GM23338 (cell line): ENCODE measurements around the gene TRMT2A. TPM values are rescaled to one million over a fixed set of nuclear protein-coding genes. Genes with fewer than 3 reads are reported as not detected.

Source experiments
- ATAC-seq: fragments of 200-7000 bp; cut with Tn5 transposase; 3 replicates; pipeline ENCODE4 v1.9.1; 2020
- DNase-seq: peaks from one replicate; pipeline ENCODE4 v3.0.0-alpha.2; 2015; ENCODE audit warnings: low spot score
- H2AFZ ChIP-seq: fragments of 200-600 bp; sonication (generic); 2 replicates; pipeline ENCODE4 v1.8.0; 2016; ENCODE audit warnings: antibody characterized with exemption, mild to moderate bottlenecking, moderate library complexity
- H3F3A ChIP-seq: fragments of 200-600 bp; sonication (generic); replicated peaks from 2 replicates; pipeline ENCODE4 v1.8.0; 2017; ENCODE audit warnings: antibody characterized with exemption, mixed run types, low read depth
- H3K27ac ChIP-seq: fragments of 200-600 bp; sonication (generic); 2 replicates; pipeline ENCODE4 v1.6.1; 2016; ENCODE audit warnings: low read depth
- H3K27me3 ChIP-seq: fragments of 200-600 bp; sonication (generic); 2 replicates; pipeline ENCODE4 v1.8.0; 2016; ENCODE audit warnings: mild to moderate bottlenecking, mixed run types, moderate library complexity; ENCODE audit not compliant: insufficient read depth
- H3K36me3 ChIP-seq: fragments of 200-600 bp; sonication (generic); 2 replicates; pipeline ENCODE4 v1.8.0; 2016; ENCODE audit warnings: mild to moderate bottlenecking; ENCODE audit not compliant: insufficient read depth
- H3K4me1 ChIP-seq: fragments of 200-600 bp; sonication (generic); 2 replicates; pipeline ENCODE4 v1.8.0; 2016; ENCODE audit warnings: mild to moderate bottlenecking, moderate library complexity; ENCODE audit not compliant: insufficient read depth
- H3K4me2 ChIP-seq: fragments of 200-600 bp; sonication (generic); 2 replicates; pipeline ENCODE4 v1.7.1; 2017; ENCODE audit warnings: mixed run types
- H3K4me3 ChIP-seq: fragments of 200-600 bp; sonication (generic); 2 replicates; pipeline ENCODE4 v1.6.1; 2016; ENCODE audit warnings: mixed run types
- H3K79me2 ChIP-seq: fragments of 200-600 bp; sonication (generic); replicated peaks from 2 replicates; pipeline ENCODE4 v1.8.0; 2017; ENCODE audit warnings: mild to moderate bottlenecking; ENCODE audit not compliant: insufficient read depth
- H3K9me2 ChIP-seq: fragments of 200-600 bp; sonication (generic); 2 replicates; pipeline ENCODE4 v1.8.0; 2017; ENCODE audit not compliant: insufficient read depth
- H4K20me1 ChIP-seq: fragments of 200-600 bp; sonication (generic); replicated peaks from 2 replicates; pipeline ENCODE4 v1.8.0; 2017; ENCODE audit warnings: mild to moderate bottlenecking; ENCODE audit not compliant: insufficient read depth
- H3K27ac Mint-ChIP-seq: 2 replicates; pipeline ENCODE4 v1.8.0; 2020; ENCODE audit warnings: inconsistent platforms, mild to moderate bottlenecking, moderate library complexity, mixed read lengths
- H3K27me3 Mint-ChIP-seq: 3 replicates; pipeline ENCODE4 v1.8.0; 2022; ENCODE audit warnings: low read depth, mild to moderate bottlenecking, moderate library complexity, mixed read lengths, inconsistent platforms; ENCODE audit not compliant: insufficient read depth, poor library complexity
- H3K36me3 Mint-ChIP-seq: 3 replicates; pipeline ENCODE4 v1.8.0; 2021; ENCODE audit warnings: low read depth, mild to moderate bottlenecking, inconsistent platforms, moderate library complexity, mixed read lengths
- H3K4me1 Mint-ChIP-seq: 3 replicates; pipeline ENCODE4 v1.8.0; 2020; ENCODE audit warnings: mild to moderate bottlenecking, inconsistent platforms, mixed read lengths
- H3K4me3 Mint-ChIP-seq: 3 replicates; pipeline ENCODE4 v1.8.0; 2021; ENCODE audit warnings: moderate library complexity, mild to moderate bottlenecking, inconsistent platforms, mixed read lengths
- H3K9me3 Mint-ChIP-seq: 3 replicates; pipeline ENCODE4 v1.8.0; 2020; ENCODE audit warnings: moderate library complexity, mild to moderate bottlenecking, inconsistent platforms, mixed read lengths
- CREB1 ChIP-seq: fragments of 250-450 bp; sonication (Bioruptor Pico); IDR thresholded peaks from 2 replicates; pipeline ENCODE4 v1.5.0; 2020; ENCODE audit warnings: low read depth, mild to moderate bottlenecking, moderate library complexity
- ETS1 ChIP-seq: IDR thresholded peaks from 2 replicates; pipeline ENCODE4 v1.6.1; 2016; ENCODE audit warnings: antibody characterized with exemption
- EZH2phosphoT487 ChIP-seq: fragments of 200-600 bp; sonication (generic); IDR thresholded peaks from one replicate; pipeline ENCODE4 v1.8.1; 2018; ENCODE audit warnings: antibody characterized with exemption; ENCODE audit not compliant: unreplicated experiment
- POLR2AphosphoS5 ChIP-seq: IDR thresholded peaks from 2 replicates; pipeline ENCODE4 v1.6.1; 2016; ENCODE audit warnings: antibody characterized with exemption, low read depth
- STAT1 ChIP-seq: IDR thresholded peaks from one replicate; pipeline ENCODE4 v1.6.1; 2016; ENCODE audit warnings: antibody characterized with exemption; ENCODE audit not compliant: unreplicated experiment
- ZNF331 ChIP-seq: fragments of 250-450 bp; sonication (Bioruptor Pico); IDR thresholded peaks from 2 replicates; pipeline ENCODE4 v1.5.0; 2020; ENCODE audit warnings: low read depth, mild to moderate bottlenecking, moderate library complexity
- polyA plus RNA-seq: library from polyadenylated mRNA; unstranded; fragments of >200 nt; fragmentation: Nextera tagmentation; extraction: Ambion mirVana; gene quantifications from 2 replicates; pipeline ENCODE4 v1.2.1, GENCODE V29; 2016
- total RNA-seq: library from RNA; depleted of rRNA; stranded (reverse); fragments of >200 nt; shearing (Covaris generic); gene quantifications from 2 replicates; pipeline ENCODE4 v1.2.3, GENCODE V29; 2014
- TF ChIP-seq, protein P1 (sequence below), 2 experiments: fragments of 200-600 bp in 1 of 2; sonication (generic) in 1 of 2; conservative IDR thresholded peaks; 2 replicates each; pipeline versions ENCODE4 v1.5.1 to v1.6.1; 2016 to 2017; ENCODE audit warnings: antibody characterized with exemption in 2 of 2, low read depth in 2 of 2, mild to moderate bottlenecking in 2 of 2, moderate library complexity in 1 of 2
- TF ChIP-seq, protein P2 (sequence below): fragments of 250-450 bp; sonication (Bioruptor Pico); IDR thresholded peaks from 2 replicates; pipeline ENCODE4 v1.5.0; 2020; ENCODE audit warnings: mild to moderate bottlenecking, moderate library complexity

The TRMT2A gene
- total and polyA plus RNA-seq, 2 experiments from 2014 or later = 41.3 to 61.3 TPM

DNA sequence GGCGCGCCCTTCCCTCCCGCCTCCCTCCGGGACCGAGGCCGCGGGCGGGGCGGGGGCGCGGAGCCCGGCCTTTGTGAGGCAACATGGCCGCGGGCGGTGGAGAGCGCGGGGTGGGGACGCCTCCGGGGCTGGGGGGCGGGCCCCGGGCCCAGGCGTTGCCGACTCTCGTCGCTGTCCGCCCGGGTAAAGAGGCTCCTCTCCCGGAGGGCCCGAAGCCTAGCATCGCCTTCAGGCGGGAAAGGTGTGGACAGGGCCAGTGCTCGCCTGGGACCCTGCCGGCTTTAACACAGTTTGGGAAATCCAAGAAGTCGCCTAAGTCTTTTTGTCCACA is 36.6 kb downstream of the TRMT2A start (continued):
- TF ChIP-seq, protein P1, sequence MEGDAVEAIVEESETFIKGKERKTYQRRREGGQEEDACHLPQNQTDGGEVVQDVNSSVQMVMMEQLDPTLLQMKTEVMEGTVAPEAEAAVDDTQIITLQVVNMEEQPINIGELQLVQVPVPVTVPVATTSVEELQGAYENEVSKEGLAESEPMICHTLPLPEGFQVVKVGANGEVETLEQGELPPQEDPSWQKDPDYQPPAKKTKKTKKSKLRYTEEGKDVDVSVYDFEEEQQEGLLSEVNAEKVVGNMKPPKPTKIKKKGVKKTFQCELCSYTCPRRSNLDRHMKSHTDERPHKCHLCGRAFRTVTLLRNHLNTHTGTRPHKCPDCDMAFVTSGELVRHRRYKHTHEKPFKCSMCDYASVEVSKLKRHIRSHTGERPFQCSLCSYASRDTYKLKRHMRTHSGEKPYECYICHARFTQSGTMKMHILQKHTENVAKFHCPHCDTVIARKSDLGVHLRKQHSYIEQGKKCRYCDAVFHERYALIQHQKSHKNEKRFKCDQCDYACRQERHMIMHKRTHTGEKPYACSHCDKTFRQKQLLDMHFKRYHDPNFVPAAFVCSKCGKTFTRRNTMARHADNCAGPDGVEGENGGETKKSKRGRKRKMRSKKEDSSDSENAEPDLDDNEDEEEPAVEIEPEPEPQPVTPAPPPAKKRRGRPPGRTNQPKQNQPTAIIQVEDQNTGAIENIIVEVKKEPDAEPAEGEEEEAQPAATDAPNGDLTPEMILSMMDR (conservative IDR thresholded peaks at IDR 0.05; ENCODE audit: low read depth in 2 of 2) = no peak
- TF ChIP-seq STAT1 = no peak

DNA sequence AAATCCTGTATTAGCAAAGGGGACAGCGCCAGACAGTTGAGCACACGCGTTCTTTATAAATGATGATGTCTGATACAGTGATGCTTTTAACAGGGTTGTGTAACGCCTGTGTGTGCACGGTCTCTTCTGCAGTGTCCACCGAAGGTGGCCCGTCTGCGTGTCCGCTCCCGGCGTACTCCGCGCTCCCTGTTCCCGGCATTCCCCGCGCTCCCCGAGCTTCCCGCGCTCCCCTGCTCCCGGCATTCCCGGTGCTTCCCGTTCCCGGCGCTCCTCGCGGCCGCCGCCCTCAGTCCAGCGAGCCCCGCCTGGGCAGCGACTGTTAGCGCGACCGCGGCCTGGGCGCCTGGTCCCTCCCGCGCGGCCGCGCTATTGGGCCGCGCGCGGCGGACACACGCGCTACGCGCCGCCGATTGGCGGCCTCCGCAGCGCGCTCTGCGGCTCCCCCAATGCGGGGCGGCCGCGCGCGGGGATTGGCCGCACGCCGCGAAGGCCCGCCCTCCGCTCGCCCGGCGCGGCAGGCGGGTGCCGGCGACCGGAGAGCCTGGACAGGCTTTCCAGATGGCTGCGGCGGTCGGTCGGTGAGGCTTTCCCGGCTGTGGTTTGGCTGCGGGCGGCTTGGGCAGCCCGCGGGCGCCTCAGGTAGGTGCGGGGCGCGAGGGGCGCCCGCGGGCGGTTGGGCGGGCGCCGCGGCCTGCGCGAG is 37.1 kb downstream of the TRMT2A start, which contains the start of gene DGCR8:
Gene DGCR8 (plus strand): TSS at position 497 of the 700 bp plus-strand sequence. CDS start 5,723 bp downstream, outside the sequence.
- H3F3A ChIP-seq = peaks cover 26% of the 10 kb centered on the region
- H2AFZ ChIP-seq = peak within 1 kb of the TSS; percentile 63; the same call in 1 of the 2 replicates
- H3K27ac ChIP-seq = peak within 1 kb of the TSS; percentile 96
- peaks cover 30% of the 10 kb centered on the region for H4K20me1 ChIP-seq
- Mint-ChIP-seq H3K4me3 (peak within 1 kb of the TSS; percentile 95), H3K27me3 (peaks cover 29% of the 10 kb centered on the region), H3K9me3 (no peaks in the 10 kb centered on the region; the same call in 2 of the 3 replicates), H3K4me1 (peaks cover 34% of the 10 kb centered on the region), H3K27ac (peak within 1 kb of the TSS; percentile 97), H3K36me3 (peaks cover 18% of the 10 kb centered on the region)
- H3K79me2 ChIP-seq = peaks cover 45% of the 10 kb centered on the region
- no peaks in the 10 kb centered on the region for H3K9me2 ChIP-seq
- no peaks in the 10 kb centered on the region for H3K36me3 ChIP-seq
- peak within 1 kb of the TSS; percentile 98 for H3K4me2 ChIP-seq
- ATAC-seq = peak; percentile 85
- peak; percentile 96 for DNase-seq
- H3K4me3 ChIP-seq = peak within 1 kb of the TSS; percentile 97
- H3K27me3 ChIP-seq = no peaks in the 10 kb centered on the region
- TF ChIP-seq ZNF331 (CRISPR knock-in tag) (no peak), EZH2phosphoT487 (no peak), CREB1 (CRISPR knock-in tag) (peak; percentile 33; the same call in 1 of the 2 replicates), ETS1 (peak; percentile 56; the same call in 1 of the 2 replicates), POLR2AphosphoS5 (peak; percentile 80)
- TF ChIP-seq, protein P2, sequence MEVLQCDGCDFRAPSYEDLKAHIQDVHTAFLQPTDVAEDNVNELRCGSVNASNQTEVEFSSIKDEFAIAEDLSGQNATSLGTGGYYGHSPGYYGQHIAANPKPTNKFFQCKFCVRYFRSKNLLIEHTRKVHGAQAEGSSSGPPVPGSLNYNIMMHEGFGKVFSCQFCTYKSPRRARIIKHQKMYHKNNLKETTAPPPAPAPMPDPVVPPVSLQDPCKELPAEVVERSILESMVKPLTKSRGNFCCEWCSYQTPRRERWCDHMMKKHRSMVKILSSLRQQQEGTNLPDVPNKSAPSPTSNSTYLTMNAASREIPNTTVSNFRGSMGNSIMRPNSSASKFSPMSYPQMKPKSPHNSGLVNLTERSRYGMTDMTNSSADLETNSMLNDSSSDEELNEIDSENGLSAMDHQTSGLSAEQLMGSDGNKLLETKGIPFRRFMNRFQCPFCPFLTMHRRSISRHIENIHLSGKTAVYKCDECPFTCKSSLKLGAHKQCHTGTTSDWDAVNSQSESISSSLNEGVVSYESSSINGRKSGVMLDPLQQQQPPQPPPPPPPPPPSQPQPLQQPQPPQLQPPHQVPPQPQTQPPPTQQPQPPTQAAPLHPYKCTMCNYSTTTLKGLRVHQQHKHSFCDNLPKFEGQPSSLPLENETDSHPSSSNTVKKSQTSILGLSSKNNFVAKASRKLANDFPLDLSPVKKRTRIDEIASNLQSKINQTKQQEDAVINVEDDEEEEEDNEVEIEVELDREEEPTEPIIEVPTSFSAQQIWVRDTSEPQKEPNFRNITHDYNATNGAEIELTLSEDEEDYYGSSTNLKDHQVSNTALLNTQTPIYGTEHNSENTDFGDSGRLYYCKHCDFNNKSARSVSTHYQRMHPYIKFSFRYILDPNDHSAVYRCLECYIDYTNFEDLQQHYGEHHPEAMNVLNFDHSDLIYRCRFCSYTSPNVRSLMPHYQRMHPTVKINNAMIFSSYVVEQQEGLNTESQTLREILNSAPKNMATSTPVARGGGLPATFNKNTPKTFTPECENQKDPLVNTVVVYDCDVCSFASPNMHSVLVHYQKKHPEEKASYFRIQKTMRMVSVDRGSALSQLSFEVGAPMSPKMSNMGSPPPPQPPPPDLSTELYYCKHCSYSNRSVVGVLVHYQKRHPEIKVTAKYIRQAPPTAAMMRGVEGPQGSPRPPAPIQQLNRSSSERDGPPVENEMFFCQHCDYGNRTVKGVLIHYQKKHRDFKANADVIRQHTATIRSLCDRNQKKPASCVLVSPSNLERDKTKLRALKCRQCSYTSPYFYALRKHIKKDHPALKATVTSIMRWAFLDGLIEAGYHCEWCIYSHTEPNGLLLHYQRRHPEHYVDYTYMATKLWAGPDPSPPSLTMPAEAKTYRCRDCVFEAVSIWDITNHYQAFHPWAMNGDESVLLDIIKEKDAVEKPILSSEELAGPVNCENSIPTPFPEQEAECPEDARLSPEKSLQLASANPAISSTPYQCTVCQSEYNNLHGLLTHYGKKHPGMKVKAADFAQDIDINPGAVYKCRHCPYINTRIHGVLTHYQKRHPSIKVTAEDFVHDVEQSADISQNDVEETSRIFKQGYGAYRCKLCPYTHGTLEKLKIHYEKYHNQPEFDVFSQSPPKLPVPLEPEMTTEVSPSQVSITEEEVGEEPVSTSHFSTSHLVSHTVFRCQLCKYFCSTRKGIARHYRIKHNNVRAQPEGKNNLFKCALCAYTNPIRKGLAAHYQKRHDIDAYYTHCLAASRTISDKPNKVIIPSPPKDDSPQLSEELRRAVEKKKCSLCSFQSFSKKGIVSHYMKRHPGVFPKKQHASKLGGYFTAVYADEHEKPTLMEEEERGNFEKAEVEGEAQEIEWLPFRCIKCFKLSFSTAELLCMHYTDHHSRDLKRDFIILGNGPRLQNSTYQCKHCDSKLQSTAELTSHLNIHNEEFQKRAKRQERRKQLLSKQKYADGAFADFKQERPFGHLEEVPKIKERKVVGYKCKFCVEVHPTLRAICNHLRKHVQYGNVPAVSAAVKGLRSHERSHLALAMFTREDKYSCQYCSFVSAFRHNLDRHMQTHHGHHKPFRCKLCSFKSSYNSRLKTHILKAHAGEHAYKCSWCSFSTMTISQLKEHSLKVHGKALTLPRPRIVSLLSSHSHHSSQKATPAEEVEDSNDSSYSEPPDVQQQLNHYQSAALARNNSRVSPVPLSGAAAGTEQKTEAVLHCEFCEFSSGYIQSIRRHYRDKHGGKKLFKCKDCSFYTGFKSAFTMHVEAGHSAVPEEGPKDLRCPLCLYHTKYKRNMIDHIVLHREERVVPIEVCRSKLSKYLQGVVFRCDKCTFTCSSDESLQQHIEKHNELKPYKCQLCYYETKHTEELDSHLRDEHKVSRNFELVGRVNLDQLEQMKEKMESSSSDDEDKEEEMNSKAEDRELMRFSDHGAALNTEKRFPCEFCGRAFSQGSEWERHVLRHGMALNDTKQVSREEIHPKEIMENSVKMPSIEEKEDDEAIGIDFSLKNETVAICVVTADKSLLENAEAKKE (CRISPR knock-in tag) = no peak
- peaks cover 7% of the 10 kb centered on the region; the same call in 1 of the 2 replicates for H3K4me1 ChIP-seq
